GM10266 (cell line): ENCODE data around the gene ST3GAL3.

ENCODE experiments used
- DNase-seq: peaks from one replicate; pipeline ENCODE4 v3.0.0; 2012; ENCODE audit errors: extremely low spot score
- TF ChIP-seq, protein P1 (sequence below): IDR thresholded peaks from 2 replicates; pipeline ENCODE4 v1.5.1; 2012; ENCODE audit warnings: mild to moderate bottlenecking, low read depth; ENCODE audit not compliant: control insufficient read depth, insufficient read depth; ENCODE audit errors: missing control alignments

The ST3GAL3 gene

DNA sequence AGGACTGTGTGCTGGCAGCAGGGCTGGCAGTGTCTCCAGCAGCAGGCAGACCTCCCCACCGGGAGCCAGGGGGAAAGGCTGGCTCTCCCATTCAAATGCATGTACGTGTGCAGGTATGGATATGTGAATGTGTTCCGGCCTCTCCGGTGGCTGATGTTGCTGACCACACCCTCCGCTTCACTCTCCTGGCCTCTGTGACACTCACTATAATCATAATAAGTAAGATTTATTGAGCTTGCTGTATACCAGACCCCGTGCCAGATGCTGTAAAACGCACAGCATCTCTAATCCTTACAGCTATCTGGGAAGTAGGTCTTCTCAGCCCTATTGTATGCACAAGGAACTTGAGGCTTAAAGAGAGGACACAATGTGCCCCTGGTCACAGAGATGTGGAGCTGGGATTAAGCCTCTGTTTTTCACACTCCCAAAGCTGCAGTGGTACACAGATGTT, 205.7 kb downstream of the ST3GAL3 start:
- no peak for DNase-seq

DNA sequence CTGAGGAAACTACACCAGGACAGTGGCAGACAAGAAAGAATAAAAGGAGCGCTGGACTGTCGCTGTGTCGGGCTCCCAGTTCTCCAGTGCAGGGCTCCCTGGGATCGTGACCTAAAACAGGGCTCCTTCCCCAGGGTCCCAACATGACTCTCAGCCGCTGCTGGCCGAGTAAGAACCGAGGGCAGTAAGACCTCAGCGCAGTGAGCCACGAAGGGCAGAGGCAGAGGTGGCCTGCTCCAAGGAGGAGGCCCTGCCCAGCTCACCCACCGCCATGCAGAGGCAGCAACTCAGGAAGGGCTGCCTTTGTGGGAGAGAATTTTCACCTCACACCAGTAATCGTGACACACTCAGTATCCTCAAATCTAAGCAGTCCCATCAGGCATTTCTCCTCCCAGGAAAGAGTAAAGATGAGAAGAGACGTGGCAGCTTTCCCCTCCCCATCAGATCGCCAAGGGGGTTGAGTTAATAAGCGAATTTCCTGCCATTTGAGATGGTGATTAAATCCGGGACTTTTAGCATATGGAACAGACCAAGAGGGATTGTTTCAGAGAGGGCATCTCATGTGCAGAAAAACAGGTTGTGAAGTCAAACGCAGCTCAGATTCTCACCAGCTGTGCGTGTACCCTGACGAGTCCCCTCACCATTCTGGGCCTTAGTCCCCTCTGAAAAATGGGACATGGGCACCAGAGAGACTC, 206.5 kb downstream of the ST3GAL3 start:
- TF ChIP-seq, protein P1, sequence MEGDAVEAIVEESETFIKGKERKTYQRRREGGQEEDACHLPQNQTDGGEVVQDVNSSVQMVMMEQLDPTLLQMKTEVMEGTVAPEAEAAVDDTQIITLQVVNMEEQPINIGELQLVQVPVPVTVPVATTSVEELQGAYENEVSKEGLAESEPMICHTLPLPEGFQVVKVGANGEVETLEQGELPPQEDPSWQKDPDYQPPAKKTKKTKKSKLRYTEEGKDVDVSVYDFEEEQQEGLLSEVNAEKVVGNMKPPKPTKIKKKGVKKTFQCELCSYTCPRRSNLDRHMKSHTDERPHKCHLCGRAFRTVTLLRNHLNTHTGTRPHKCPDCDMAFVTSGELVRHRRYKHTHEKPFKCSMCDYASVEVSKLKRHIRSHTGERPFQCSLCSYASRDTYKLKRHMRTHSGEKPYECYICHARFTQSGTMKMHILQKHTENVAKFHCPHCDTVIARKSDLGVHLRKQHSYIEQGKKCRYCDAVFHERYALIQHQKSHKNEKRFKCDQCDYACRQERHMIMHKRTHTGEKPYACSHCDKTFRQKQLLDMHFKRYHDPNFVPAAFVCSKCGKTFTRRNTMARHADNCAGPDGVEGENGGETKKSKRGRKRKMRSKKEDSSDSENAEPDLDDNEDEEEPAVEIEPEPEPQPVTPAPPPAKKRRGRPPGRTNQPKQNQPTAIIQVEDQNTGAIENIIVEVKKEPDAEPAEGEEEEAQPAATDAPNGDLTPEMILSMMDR, result no peak
- DNase-seq, result no peak

More for the DNA sequence above, 205.7 kb downstream of the ST3GAL3 start:
- TF ChIP-seq, protein P1, result no peak

DNA sequence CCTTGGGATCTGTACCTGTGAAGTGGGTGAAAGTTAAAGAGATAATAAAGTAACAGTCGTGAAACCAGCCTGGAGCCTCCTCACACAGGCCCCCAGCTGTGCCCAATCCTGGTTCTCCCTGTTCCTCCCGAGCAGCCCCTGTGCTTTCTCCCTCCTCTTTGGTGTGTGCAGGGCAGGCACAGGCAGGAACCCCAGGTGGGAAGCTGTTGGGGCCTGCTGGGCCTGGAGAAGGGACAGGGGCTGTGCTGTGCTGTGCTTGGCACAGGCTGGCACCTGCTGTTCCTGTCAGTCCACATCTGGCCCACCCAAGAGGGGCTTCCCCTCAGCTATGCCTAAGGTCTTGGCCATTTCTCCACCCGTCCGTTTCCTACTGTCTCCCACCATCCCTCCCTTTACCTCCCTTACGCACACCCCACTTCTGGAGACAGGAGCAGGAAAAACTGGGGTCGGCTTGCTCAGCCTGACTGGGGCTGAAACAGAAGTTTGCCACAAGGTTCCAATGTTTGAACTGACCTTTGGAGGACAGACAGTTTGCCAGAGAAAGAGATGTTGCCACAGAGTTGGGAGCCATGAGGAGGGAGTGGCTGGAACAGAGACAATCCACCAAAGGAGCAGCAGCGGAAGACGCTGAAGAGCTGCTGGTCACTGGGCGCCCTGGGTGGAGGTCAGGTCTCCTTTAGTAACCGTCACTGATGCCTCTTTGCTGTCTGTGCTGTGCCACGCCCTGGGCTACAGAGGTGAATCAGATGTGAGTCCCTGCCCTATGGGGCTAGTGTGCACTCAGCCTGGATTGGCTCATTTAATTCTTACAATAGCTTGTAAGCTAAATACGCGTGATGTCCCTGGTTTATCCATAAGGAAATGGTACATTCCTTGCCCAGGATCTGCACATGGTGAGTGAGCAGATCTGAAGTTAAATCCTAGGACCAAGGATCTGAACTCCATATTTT, 207.5 kb downstream of the ST3GAL3 start:
- TF ChIP-seq, protein P1, result no peak
- no peak for DNase-seq

DNA sequence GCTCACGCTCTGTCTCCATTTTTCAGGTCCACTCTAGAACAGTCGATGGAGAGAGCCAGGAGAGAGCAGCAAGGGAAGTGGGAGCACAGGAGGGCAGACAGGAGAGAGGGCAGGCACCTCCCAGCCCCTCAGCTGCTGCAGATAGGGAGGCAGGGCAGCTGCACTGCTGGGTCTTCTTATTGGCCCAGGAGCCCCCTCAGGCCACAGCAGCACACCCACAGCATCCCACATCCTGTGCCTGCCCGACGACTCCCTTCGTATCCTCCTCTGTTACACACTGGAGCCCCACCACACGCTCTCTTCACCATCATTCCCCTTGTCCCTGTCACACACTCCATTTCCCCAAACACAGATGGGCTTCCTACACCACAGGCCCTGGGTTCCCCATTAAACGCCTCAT, 212.6 kb downstream of the ST3GAL3 start:
- no peak for DNase-seq
- TF ChIP-seq, protein P1, result no peak

DNA sequence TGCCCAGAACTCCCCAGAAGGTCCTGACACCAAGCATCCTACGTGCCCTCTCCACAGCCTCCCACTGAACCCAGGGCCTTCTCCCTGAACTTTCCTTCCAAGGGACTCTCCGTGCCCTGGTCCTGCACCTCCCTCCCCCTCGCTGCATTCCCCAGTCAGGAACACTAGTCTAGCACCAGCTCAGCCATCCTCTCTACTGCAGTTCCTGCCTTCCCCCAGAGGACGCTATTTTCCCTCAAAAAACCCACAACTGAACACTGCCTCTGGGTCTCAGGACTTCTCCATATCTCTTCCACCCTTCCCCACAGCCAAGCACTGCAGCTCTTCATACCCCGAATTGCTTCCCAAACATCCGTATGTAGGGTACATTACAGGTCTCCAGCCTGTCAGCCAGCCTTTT, 213.7 kb downstream of the ST3GAL3 start:
- TF ChIP-seq, protein P1, result no peak
- no peak for DNase-seq

DNA sequence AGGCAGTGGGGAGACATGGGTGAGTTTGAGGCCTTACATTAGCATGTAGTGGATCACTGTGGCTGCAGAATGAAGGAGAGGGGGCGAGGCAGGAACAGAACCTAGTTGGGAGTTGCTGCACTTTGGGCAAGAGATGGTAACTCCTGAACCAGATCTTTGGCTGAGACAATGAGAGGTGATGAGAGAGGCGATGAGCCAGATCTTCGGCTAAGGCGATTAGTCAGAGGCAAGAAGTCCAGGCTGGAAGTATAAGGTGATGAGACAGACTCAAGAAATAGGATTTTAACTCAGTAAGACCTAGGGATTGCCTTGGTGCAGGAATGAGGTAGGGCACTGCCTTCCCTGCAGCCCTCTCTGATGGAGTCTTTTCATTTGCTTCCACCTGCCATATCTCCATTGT, 217.2 kb downstream of the ST3GAL3 start:
- TF ChIP-seq, protein P1, result no peak
- DNase-seq, result no peak
